ENCODE data around the gene ACAP1. TPM values are rescaled to one million over a fixed set of nuclear protein-coding genes. Genes with fewer than 3 reads are reported as not detected.
A peak's percentile ranks its signal among the peaks of the same experiment; 100 is the strongest.

The ACAP1 gene
- total and polyA plus RNA-seq, 9 of the 15 experiments (the other 6 are each of a cell fraction or from before 2014, with no cell fraction given), result 0.15 to 8.5 (median 2.4) TPM

- H3K9me1 ChIP-seq (ENCODE audit: control insufficient read depth, insufficient read depth, low read length), result no peaks in the 10 kb centered on the region
- H3K79me2 ChIP-seq (ENCODE audit: control insufficient read depth, insufficient read depth, low read length), result no peaks in the 10 kb centered on the region
- FAIRE-seq (no peak), DNase-seq (ENCODE audit: extremely low read depth in 1 of 4, low spot score in 3 of 4) (peak; percentile 74 to 83 (median 76)), ATAC-seq (peak; percentile 90)
- ChIA-PET POLR2A (interaction anchor here (0.7 to 1.6 kb wide), 7 partner anchors 9 to 247 kb away, joined by 3 to 13 read pairs (median 4); partner anchors contain the start of gene PHF23), CTCF (ENCODE audit: low intra/inter-chr PET ratio) (interaction anchor here (0.7 to 2.5 kb wide), 2 partner anchors 16 to 98 kb away, joined by 3 to 19 read pairs; partner anchors contain the start of genes PLSCR3 and SLC2A4)
- BruUV-seq (replicated peaks), result no TSS peak
- in situ Hi-C loops (cut with MboI), result no loop called here
- no peaks in the 10 kb centered on the region for H4K20me1 ChIP-seq (replicated peaks; ENCODE audit: control insufficient read depth, insufficient read depth, low read length)
- no peaks in the 10 kb centered on the region for H3K27me3 ChIP-seq (ENCODE audit: control insufficient read depth in 2 of 2, insufficient read depth in 2 of 2, low read length in 2 of 2)
- no peaks in the 10 kb centered on the region for H3K9me3 ChIP-seq (replicated peaks; ENCODE audit: control insufficient read depth, insufficient read depth, low read depth, low read length)
- intact Hi-C loops (cut with micrococcal nuclease), result loop anchor here (1.0 to 5.0 kb wide), 2 partner anchors 16 to 244 kb away; no protein-coding TSS in a partner anchor
- H3K36me3 ChIP-seq (ENCODE audit: control insufficient read depth, insufficient read depth, low read length), result no peaks in the 10 kb centered on the region
- no peak overlapping the region for H3K27ac ChIP-seq (ENCODE audit: extremely low read depth, low read depth, low read length)
- peak overlapping the region; percentile 83 for H2AFZ ChIP-seq (ENCODE audit: low read depth, low read length)
- 18% methylated on average over 25 of the region's 51 CpGs for WGBS (ENCODE audit: insufficient coverage, low coverage, missing lambda C conversion rate)
- H3K4me2 ChIP-seq (ENCODE audit: insufficient read depth, low read length), result peak overlapping the region; percentile 48
- peaks cover 17 to 42% of the 10 kb centered on the region in 2 experiments for H3K4me1 ChIP-seq (replicated peaks in 1 of 2; ENCODE audit: control insufficient read depth in 2 of 2, insufficient read depth in 2 of 2, low read length in 2 of 2)
- H3K9ac ChIP-seq (ENCODE audit: insufficient read depth in 1 of 2, low read depth in 2 of 2, low read length in 2 of 2), result peak overlapping the region; percentile 4 to 82; a peak in 3 of 4 replicates
- H3K4me3 ChIP-seq, result no peak overlapping the region
- TF ChIP-seq ESRRB (CRISPR knock-in tag; IDR thresholded peaks at IDR 0.05; ENCODE audit: borderline replicate concordance) (no peak), RBM22 (IDR thresholded peaks at IDR 0.05; ENCODE audit: low read depth, low read length, poor library complexity, severe bottlenecking) (no peak), GABPB1 (CRISPR knock-in tag; IDR thresholded peaks at IDR 0.05) (peak; percentile 35; the same call in 1 of the 2 replicates), ZNF431 (CRISPR knock-in tag; IDR thresholded peaks at IDR 0.05) (no peak), ELF1 (tag; IDR thresholded peaks at IDR 0.05) (0 out of 2 replicates have a peak, but pooled peaks have one; percentile 30), ESRRA (IDR thresholded peaks at IDR 0.05; ENCODE audit: borderline replicate concordance, low read depth) (peak; percentile 67; the same call in 1 of the 2 replicates), GATAD2B (IDR thresholded peaks at IDR 0.05; ENCODE audit: borderline replicate concordance) (no peak), ZBTB26 (CRISPR knock-in tag; IDR thresholded peaks at IDR 0.05) (no peak), USF2 (CRISPR knock-in tag; IDR thresholded peaks at IDR 0.05) (peak; percentile 36; the same call in 1 of the 2 replicates), ZBTB7A (IDR thresholded peaks at IDR 0.05; ENCODE audit: borderline replicate concordance, control insufficient read depth, low read depth, low read length) (peak; percentile 36; the same call in 1 of the 2 replicates), NR2C1 (IDR thresholded peaks at IDR 0.05) (no peak), NR2C1 (tag; IDR thresholded peaks at IDR 0.05) (no peak), ZNF592 (IDR thresholded peaks at IDR 0.05) (peak; percentile 82), PML (IDR thresholded peaks at IDR 0.05; ENCODE audit: low read length) (no peak), SIN3A (IDR thresholded peaks at IDR 0.05; ENCODE audit: borderline replicate concordance in 2 of 2, control insufficient read depth in 1 of 2, low read depth in 2 of 2, low read length in 2 of 2) (peak in 1 of 2 experiments; percentile 50; a peak in 1 of 4 replicates), YBX1 (IDR thresholded peaks at IDR 0.05) (no peak)
Observed at GRCh38 chr17:7296189-7296861, 40.0 kb upstream of the ACAP1 start.

Measured in K562 (cell line).